Measurements from ENCODE around the gene PES1. TPM values are rescaled to one million over a fixed set of nuclear protein-coding genes. Genes with fewer than 3 reads are reported as not detected.
"Not testable (repeated sequence)": the region's sequence is repeated elsewhere in the genome, so short reads cannot be mapped to it uniquely, and the experiment has no call there.

The PES1 gene
- total RNA-seq, 1 donor from 2014 or later = 67.2 TPM

DNA sequence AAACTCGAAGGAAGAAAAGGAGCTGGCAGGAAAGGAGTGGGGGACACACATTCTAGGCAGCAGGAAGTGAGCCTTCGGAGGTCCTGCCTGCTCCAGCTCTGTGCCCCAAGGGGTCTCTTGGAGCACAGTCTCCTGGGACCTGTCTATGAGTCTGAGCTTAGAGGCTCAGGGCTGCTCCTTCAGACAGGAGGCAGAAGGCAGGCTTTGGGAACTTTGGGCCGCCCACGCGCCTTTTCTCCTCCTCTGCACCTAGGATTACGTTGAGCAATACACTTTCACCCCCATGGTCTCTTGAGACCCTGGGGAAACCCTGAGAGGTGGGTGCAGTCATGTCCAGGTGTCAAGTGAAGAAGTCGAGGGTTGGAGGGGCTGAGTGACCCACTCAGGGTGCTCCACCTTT is 16.2 kb upstream of the PES1 start:
- DNase-seq = no peak

DNA sequence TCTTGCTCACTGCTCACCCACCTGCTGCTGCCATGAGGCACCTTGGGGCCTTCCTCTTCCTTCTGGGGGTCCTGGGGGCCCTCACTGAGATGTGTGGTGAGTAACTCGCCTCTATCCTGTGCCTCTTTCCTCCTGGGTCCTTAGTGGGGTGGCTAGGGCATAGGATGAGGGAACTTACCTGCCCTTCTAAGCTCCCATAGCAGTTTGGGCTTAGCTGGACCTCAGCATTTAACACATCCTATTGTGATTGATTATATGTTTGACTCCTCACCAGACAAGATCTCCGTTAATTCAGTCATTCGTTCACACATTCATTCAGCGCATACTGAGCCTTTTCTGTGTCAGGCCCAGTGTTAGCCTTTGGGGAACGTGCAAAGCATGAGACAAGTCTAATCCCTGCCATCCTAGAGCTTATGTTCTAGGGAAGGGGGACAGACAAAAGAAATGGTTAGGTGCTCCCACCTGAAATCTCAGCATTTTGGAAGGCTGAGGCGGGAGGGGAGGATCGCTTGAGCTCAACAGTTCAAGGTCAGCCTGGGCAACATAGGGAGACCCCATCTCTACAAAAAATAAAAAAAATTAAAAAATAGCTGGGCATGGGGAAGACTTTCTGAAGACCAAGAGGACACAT is 15.7 kb upstream of the PES1 start:
- no peak for DNase-seq

DNA sequence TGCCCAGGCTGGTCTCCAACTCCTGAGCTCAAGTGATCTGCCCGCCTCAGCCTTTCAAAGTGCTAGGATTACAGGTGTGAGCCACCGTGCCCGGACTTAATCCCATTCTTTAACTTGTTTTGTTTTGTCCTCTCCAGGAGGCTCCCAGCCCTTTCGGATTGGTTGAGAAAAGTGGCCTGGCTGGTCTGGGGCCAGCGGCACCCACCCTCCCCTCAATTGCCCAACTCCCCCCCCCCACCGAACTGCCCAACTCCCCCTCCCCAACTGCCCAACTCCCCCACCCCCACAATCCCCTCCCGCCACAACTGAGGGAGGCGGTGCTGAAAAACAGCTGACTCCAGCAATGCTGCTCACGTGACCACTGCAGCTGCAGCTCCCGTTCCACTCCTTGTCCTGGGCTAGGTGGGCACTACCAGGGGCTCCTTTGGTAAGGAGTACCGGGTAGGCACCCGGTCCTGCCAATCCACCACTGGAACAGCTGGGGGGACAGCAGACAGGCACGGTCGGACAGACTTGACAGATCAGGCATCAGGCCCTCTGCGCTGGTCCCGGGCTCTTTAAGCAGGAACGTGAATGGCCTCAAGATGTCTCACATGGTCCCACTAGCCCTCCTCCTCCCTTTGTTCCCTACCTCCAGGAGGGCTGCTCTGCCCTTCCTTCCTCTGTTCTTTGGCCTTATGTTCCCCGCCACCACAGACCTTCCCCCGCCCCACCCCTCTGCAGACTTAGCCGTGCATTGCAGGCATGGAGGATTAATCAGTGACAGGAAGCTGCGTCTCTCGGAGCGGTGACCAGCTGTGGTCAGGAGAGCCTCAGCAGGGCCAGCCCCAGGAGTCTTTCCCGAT is 15.0 kb upstream of the PES1 start, which contains the start of gene TCN2:
Gene TCN2 (plus strand): TSS at position 720 of the 845 bp plus-strand sequence. CDS start 158 bp downstream, outside the sequence.
- DNase-seq = peak; percentile 87

DNA sequence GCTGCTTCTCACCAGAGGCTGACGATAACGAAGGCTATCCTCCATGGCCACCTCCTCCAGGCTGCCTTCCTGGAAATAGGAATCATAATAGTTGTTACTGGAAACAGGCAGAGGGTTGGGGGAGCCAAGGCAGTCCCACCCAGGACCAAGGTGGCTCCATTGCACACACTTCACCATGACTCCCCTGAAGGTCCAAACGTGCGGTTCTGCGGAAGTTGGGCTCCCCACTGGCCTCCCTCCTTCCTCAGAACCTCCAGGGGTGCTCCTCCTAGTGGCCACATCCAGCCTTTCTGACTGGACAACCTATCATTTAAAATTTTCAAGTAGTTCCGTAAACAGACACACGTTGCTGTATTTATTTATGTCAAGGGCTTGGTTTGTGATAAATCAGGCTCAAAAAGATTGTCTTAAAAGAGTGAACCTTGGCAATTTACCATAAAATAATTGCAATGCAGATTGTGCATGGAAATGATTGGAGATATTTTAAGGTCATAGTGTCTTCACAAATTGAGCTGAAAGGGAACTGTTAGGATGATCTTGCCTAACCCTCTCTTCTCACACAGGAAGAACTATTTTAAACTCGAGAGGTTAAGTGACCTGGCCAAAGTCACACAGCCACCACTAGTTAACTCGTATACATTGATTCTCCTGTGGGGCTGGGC is 13.9 kb upstream of the PES1 start:
- peak; percentile 72 for DNase-seq

DNA sequence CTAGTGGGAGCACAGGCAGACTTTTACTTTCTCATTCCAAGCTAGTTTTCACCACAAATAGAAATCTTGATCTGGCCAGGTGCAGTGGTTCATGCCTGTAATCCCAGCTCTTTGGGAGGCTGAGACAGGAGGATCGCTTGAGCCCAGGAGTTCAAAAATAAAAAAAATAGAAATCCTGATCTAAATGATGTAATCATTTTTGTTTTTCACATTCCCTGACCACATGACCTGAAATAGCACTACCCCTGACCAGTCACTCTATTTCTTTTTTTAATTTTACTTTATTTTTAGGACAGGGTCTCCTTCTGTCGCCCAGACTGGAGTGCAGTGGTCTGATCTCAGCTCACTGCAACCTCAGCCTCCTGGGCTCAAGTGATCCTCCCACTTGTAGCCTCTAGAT is 13.0 kb upstream of the PES1 start:
- DNase-seq = no peak

DNA sequence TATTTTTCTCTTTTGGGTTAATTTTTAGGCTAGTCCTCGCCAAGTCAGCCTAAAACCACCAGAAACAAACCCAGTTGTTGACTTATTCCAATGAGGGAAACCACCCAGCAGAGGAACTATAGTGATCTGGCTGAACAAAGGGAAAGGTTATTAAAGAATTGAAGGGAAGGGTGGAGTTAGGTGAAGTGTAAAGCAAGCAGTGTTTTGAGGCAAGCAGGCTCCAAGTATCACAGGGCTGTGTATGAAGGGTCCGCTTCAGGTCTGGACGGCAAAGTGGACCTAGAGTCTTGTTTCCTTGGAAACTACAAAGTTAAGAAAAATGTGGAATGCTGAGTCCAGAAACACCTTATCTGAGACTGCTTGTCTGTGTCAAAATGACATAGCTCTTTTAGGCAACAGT is 12.1 kb upstream of the PES1 start:
- DNase-seq = no peak

DNA sequence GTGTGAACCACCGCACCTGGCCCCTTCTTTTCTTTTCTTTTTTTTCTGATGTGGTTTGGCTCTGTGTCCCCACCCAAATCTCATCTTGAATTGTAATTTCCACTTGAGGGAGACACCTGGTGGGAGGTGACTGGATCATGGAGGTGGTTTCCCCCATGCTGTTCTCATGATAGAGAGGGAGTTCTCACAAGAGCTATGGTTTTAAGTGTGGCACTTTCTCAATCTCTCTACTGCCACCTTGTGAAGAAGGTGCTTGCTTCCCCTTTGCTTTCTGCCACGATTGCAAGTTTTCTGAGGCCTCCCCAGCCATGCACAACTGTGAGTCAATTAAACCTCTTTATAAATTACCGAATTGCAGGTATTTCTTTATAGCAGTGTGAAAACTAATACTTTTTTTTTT is 10.3 kb upstream of the PES1 start:
- DNase-seq = peak; percentile 63

DNA sequence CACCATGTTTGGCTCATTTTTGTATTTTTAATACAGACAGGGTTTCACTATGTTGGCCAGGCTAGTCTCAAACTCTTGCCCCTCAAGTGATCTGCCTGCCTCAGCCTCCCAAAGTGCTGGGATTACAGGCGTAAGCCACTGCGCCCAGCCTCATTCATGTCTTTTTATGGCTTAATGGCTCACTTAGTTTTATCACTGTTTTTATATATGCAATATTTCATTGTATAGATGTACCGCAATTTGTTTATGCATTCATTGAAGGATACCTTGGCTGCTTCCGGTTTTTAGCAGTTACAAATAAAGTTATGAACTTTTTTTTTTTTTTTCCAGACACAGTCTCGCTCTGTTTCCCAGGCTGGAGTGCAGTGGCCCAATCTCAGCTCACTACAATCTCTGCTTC is 9.8 kb upstream of the PES1 start:
- no peak for DNase-seq

DNA sequence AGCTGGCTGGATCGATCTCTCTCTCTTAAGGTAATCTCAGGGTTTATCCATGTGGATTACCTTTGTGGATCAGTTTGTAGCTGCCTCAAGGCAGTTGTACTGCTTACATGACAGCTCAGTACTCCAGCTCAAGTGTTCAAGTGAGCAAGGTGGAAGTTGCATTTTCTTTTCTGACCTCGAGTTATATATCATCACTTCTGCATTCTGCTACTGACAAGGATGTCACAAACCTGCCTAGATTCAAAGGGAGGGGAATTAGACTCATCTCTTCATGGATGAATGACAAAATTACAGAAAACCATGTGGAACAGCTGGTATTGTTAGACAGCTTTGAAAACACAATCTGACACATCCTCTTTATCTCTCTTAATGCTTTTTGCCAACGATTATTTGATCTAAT is 9.2 kb upstream of the PES1 start:
- no peak for DNase-seq

DNA sequence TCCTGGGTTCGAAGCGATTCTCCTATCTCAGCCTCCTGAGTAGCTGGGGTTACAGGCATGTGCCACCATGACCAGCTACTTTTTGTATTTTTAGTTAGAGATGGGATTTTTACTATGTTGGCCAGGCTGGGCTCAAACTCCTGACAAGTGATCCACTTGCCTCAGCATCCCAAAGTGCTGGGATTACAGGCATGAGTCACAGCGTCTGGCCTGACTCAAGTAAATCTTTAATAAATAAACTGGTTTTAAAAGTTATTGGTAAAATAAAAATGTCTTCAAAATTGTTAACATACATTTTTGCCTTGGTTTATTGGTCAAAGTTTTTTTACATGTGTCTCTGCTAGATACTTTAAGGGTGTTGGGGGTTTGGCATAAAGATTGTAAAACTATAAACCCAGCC is 7.3 kb upstream of the PES1 start:
- no peak for DNase-seq

DNA sequence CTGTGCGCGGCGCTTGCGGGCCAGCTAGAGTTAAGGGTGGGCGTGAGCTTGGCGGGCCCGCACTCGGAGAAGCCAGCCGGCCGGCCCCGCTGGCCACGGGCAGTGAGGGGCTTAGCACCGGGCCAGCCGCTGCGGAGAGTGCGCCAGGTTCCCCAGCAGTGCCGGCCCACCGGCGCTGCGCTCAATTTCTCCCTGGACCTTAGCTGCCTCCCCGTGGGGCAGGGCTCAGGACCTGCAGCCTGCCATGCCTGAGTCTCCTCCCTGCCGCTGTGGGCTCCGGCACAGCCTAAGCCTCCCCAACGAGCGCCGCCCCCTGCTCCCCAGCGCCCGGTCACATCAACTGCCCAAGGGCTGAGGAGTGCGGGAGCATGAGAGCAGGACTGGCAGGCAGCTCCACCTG is 5.2 kb upstream of the PES1 start:
- DNase-seq = no peak

DNA sequence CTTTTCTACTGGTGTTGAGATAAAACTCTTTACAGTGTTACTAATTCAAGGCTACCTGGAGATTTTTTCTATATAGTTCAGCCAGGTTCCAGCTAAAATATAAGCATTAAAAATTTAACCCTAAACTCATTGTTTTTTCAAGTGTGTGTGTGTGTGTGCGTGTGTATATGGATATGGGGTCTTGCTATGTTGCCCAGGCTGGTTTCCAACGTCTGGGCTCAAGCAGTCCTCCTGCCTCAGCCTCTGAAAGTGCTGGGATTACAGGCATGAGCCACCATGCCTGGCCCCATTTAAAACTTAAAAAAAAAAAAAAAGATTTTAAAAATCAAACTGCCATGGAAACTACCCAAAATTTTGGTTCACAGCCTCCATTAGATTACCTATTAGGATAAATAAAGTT is 4.5 kb upstream of the PES1 start:
- DNase-seq = no peak

DNA sequence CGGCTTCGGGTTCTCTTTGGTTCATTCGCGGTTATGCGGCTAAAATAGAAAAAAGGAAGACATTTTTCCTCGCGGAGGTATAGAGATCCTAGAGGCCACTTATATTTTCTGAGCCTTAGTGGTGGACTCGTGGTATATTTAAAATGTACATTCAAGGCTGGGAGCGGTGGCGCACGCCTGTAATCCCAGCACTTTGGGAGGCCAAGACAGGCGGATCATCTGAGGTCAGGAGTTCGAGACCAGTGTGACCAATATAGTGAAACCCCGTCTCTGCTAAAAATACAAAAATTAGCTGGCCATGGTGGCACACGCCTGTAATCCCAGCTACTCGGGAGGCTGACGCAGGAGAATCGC is 627 bp upstream of the PES1 start:
- not testable (repeated sequence) for DNase-seq

DNA sequence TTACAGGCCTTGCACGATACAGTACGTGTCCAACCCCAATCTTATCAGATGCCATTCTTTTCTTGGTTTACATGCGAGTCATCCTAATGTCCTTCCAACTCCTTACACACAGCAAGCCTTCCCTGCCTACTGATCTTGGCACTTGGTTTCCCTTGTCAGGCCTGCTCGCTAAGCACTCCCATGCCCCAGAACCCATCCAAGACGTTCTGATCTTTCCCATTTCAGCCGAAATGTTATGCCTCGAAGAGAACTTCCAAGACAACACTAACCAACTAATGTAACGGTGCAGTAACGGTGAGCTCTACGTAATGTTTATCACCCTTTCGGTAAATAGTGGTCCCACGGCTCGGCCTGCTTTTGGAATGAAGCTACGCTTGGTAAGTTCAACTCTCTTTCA is 521 bp downstream of the PES1 start:
- DNase-seq = peak; percentile 44

DNA sequence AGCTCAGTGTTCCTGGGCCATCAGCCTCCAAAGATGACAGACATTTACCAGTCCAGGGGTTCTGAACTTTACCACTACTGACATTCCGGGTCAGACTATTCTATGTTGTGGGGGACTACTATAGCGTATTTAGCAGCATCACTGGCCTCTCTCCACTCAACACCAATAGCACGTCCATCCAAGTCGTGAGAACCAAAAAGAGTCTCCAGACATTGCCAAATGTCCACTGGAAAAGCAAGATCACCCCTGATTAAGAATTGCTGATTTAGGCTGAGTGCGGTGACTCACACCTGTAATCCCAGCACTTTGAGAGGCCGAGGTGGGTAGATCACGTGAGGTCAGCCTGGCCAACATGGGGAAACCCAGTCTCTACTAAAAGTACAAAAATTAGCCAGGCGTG is 5.3 kb downstream of the PES1 start:
- DNase-seq = no peak

DNA sequence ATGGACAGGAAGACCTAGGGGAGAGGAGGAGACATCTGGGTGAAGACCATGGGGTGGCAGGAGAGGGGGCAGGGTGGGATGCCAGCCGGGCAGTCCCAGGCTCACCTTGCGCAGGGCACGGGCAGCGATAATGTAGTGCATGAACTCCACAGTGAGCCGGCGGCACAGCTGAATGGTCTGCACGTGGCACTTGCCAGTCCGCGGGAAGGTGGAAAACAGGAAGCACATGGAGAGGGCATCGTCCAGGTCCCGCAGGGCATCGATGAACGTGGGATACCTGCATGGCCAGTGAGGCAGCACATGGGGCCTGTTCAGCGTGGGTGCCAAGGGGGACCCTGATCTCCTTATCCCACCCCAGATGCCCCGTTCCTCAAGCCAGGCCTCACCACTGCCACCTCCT is 7.3 kb downstream of the PES1 start:
- no peak for DNase-seq

DNA sequence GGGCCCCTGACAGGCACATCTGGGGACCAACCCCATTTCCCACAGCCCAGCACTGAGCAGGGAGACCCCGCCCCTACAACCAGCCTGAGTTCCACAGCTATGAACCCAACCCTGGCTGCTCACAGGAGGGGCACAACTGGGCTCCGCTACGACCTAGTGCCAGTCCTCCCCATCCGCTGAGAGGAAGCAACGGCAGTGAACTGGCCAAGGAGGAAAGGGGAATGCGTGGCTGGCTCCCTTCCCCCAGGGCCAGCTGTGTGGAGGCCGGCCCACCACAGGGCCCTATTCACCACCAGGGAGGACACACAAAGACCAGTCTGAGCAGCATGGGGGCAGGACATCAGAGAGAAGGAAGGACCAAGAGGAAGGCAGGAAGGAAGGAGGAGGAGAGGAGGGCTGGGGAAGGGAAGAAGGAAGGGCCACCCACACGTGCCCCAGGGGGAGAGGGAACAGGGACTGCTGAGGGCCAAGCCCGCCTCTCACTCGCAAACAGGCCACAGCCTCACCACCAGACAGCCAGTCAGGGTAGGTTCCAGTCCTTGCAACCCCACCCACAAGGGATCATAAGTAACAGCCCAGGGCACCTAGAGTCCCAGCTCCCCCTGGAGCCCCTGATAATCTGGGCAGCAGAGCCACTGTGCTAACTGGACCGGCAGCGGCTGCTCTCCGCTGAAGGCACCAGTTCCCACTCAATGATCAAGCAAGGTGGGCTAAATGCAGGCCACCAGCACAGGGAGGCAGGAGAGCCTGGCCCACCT is 8.7 kb downstream of the PES1 start:
- peak; percentile 53 for DNase-seq

DNA sequence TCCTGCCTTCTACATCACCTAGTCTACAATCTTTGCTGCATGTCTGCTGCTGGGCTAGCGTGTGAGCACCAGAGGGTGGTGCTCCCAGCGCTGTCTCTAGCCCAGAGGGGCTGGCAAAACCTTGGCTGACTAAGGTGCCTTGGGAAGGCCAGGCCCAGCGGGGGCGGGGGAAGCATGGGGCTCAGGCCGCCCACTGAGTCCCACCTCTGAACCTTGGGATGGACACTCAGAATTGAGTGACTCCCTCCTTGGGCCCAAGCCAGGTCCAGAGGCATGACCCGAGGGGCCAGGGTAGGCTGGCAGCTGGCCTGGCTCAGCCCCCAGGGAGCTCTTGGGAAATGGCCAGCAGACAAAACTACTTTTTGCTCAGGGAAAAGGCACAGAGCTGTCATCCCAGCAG is 9.7 kb downstream of the PES1 start:
- DNase-seq = no peak

DNA sequence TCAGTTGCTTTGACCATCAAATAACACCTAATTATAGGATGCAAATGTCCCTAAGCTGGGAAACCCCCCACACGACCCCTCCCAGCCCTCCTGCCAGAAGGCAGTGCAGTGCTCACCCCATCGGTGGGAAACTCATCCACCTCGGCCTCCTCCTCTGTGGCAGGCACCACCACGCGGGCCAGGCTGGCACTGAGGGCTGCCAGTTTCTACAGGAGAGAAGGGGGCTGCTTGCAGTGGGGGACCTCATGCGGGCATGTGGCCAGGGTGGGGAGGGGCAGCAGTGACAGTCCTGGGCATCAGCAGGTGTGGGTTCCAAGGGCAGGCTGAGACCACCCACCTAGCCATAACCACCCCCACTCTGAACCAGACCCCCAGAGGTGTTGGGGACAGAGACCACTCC is 10.8 kb downstream of the PES1 start:
- DNase-seq = no peak

DNA sequence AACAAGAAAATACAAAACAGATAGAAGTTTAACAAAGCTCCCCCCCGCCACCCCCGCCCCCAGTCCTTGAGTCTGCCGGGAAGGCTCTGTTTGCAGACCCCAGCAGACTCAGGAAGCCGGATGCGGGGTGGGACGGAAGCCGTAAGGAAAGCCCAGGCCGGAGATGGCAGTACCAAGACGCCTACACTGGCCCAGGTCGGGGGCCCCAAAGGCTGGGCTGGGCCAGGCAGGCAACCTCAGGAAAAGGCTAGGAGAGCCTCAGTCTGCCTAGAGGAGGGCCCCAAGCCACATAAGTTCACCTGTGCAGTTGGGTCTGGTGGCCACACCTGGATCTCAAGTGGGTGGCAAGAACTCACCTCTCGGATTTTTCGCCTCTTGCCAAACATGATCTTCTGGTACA is 13.2 kb downstream of the PES1 start:
- DNase-seq = no peak

DNA sequence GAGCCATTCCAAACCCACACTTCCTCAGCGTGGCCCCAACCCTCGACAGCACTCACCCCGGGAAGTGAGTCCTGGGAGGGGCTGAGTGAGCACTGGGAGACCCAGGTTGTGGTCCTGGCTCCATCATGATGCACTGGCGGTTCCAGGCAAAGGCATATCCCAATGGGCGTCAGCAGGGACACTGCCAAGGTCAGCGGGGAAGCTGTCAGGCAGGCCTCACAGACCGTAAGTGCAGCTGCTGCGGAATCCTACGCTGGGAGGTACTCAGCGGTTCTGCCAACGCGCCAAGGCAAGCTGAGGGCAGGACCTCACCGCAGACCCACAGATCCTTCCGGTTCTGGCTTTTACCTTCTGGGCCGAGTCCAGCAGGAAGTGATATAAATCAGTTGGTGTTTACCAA is 15.9 kb downstream of the PES1 start:
- DNase-seq = no peak

DNA sequence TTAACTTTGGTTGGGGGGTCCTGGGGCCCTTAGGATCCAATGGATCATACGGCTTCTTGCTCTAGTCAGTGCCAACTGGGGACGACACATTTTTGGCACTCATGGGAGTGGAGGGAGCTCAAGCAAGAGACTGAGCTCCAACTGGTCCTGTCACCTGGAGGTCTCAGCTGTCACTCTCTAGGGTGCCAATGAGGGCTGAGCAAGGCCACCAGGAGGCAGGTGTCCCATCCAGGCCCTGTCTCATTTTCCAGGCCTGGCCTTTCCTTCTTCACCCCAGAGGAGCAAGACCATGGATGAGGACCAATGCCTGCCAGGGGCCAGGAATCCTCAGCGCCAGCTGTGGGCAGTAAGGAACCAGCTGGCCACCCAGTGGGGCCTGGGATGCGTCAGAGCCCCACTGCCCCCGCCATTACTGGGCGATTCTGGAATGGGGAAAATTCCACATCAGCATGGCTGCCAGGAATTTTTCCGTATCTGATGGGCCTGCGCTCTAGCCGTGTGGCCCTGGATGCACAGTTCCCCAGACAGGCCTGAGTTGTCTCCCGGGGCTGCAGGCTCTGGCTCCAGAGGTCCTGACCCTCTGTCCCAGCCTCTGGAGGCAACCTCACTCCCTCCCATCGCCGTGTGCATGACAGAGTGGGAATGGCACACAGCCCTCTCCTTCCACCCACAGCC is 16.6 kb downstream of the PES1 start:
- peak; percentile 8 for DNase-seq

Data from dermis blood vessel endothelial cell (primary cell).